NCI-H2081 (cell line): ENCODE measurements around the gene KCNQ1OT1.

Source experiments
- DNase-seq, 2 experiments: peaks; one replicate each; lab custom pipeline; 2025; lab: John Stamatoyannopoulos, UW

Gene KCNQ1OT1

GRCh38 chr11:2702771-2703362, 3.1 kb upstream of the KCNQ1OT1 start:
- DNase-seq = no peak

GRCh38 chr11:2701898-2702434, 2.2 kb upstream of the KCNQ1OT1 start:
- DNase-seq = no peak

GRCh38 chr11:2701230-2701629, 1.4 kb upstream of the KCNQ1OT1 start:
- no peak for DNase-seq

- peak in 1 of 2 experiments; percentile 28 for DNase-seq
These were observed 819 bp upstream of the KCNQ1OT1 start for GRCh38 chr11:2700415-2701211.

GRCh38 chr11:2699185-2699530, 636 bp downstream of the KCNQ1OT1 start:
- DNase-seq = no peak

- no peak for DNase-seq
These were observed 1.2 kb downstream of the KCNQ1OT1 start for GRCh38 chr11:2698386-2699184.

- DNase-seq = no peak
These were observed 1.9 kb downstream of the KCNQ1OT1 start for GRCh38 chr11:2697866-2698265.

GRCh38 chr11:2696455-2696854, 3.3 kb downstream of the KCNQ1OT1 start:
- no peak for DNase-seq

GRCh38 chr11:2694995-2695939, 4.5 kb downstream of the KCNQ1OT1 start:
- DNase-seq = no peak

- DNase-seq = no peak
These were observed 5.3 kb downstream of the KCNQ1OT1 start for GRCh38 chr11:2694495-2694894.

GRCh38 chr11:2693271-2694261, 6.2 kb downstream of the KCNQ1OT1 start:
- DNase-seq = peak in 1 of 2 experiments; percentile 29

GRCh38 chr11:2691991-2692875, 7.6 kb downstream of the KCNQ1OT1 start:
- DNase-seq = no peak

GRCh38 chr11:2691355-2691761, 8.4 kb downstream of the KCNQ1OT1 start:
- DNase-seq = no peak

- DNase-seq = no peak
These were observed 9.0 kb downstream of the KCNQ1OT1 start for GRCh38 chr11:2690596-2691354.

- DNase-seq = no peak
These were observed 9.9 kb downstream of the KCNQ1OT1 start for GRCh38 chr11:2689651-2690575.

GRCh38 chr11:2688381-2689231, 11.2 kb downstream of the KCNQ1OT1 start:
- DNase-seq = no peak
